ENCODE data around the gene LNX1.

The LNX1 gene

DNA sequence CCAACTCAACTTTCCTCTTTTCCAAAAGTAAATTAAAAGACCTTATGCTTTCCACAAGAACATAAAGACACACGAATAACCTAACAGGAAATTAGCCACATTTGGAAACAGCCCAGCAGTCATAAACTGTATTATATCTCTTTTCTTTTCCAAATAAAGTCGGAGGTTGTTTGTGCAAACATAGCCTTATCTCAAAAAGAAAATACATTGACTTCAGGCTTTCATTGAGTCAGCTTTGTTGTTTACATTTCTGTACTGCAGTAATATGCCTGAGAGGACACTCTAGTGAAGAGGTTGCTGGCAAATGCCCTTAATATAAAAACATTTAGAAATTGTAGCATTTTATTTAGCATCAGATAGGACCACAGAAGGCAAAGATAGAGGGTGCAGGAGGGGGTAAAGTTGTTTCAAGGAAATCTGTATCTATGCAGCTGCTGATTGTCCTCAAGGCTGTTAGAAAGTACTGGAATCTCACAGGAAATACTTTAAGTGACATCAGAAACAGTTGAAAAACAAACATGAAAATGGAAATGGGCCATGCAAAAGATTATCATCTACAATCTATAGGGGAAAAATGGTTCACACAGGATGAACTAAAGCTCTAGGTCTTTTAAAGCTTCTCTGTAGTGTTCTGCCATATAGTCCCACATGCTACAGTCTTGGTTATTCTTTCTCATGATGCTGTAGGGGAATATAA lies 14.5 kb downstream of the LNX1 start:
- Histone ChIP-seq H3K23ac (ENCODE audit: low read length) (no peak overlapping the region), H3K79me1 (ENCODE audit: low read length) (peaks cover 1% of the 10 kb centered on the region), H3K36me3 (ENCODE audit: control insufficient read depth in 1 of 2, insufficient read depth in 2 of 2, low read length in 2 of 2) (peaks cover 2 to 4% of the 10 kb centered on the region in 2 experiments), H2AFZ (ENCODE audit: insufficient read depth, low read length, poor library complexity) (no peak overlapping the region), H3K4me1 (ENCODE audit: control insufficient read depth in 1 of 2, insufficient read depth in 2 of 2, low read length in 2 of 2) (peaks cover 0 to 15% of the 10 kb centered on the region in 2 experiments), H3K9ac (ENCODE audit: low read length) (no peak overlapping the region), H4K91ac (ENCODE audit: low read depth, low read length) (no peak overlapping the region), H2BK5ac (ENCODE audit: low read depth, low read length, poor library complexity) (no peak overlapping the region), H3K9me3 (ENCODE audit: insufficient read depth, low read depth, low read length) (no peaks in the 10 kb centered on the region), H2AK5ac (ENCODE audit: low read length) (no peak overlapping the region), H3K79me2 (ENCODE audit: control insufficient read depth, insufficient read depth, low read length, poor library complexity) (peaks cover 2% of the 10 kb centered on the region), H3K18ac (ENCODE audit: low read length) (no peak overlapping the region), H2BK12ac (ENCODE audit: low read length) (no peak overlapping the region), H3K14ac (ENCODE audit: low read length) (no peak overlapping the region), H4K8ac (ENCODE audit: low read depth, low read length) (no peak overlapping the region), H3K4me2 (ENCODE audit: low read length) (no peak overlapping the region), H3K27ac (ENCODE audit: low read depth, low read length) (no peak overlapping the region), H3K27me3 (ENCODE audit: insufficient read depth, low read length) (no peaks in the 10 kb centered on the region), H4K12ac (ENCODE audit: low read depth, low read length) (no peak overlapping the region), H3K4me3 (ENCODE audit: low read depth, low read length) (no peak overlapping the region), H2BK120ac (ENCODE audit: insufficient read depth, low read length, poor library complexity) (no peak overlapping the region), H3K4ac (ENCODE audit: low read depth, low read length) (no peak overlapping the region)
- DNase-seq, result peak in 1 of 2 donors; percentile 30
- no CpG with 5 or more reads among the region's 2 CpGs for WGBS (ENCODE audit: extremely low coverage, insufficient coverage, insufficient read length)

DNA sequence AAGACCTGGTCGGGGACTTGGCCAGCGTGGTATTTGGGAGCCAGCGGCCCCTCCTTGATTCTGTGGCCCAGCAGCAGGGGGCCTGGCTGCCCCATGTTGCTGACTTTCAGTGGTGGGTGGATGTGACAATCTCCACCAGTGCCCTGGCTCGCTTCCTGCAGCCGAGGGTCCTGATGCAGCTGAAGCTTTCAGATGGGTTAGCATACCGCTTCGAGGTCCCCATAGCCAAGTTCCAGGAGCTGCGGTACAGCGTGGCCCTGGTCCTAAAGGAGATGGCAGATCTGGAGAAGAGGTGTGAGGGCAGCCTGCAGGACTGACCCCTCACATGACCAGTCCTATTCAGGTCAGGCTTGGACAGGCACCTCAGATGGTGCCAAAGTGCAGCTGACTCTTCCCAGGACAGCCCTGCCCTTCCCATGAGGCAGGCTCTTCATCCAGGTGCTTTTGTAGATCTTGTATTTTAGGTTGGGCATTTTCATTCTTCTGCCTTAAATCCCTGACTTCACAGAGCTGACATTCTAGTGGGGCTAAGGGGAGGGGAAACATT lies 15.1 kb downstream of the LNX1 start:
- peak overlapping the region; percentile 5 for H3K23ac ChIP-seq (ENCODE audit: low read length)
- H3K79me1 ChIP-seq (ENCODE audit: low read length), result peaks cover 1% of the 10 kb centered on the region
- peak overlapping the region; percentile 57 for H2AK5ac ChIP-seq (ENCODE audit: low read length)
- H4K91ac ChIP-seq (ENCODE audit: low read depth, low read length), result no peak overlapping the region
- no peak overlapping the region for H3K27ac ChIP-seq (ENCODE audit: low read depth, low read length)
- peak overlapping the region; percentile 32 for H3K14ac ChIP-seq (ENCODE audit: low read length)
- peaks cover 0 to 15% of the 10 kb centered on the region in 2 experiments for H3K4me1 ChIP-seq (ENCODE audit: control insufficient read depth in 1 of 2, insufficient read depth in 2 of 2, low read length in 2 of 2)
- peaks cover 2% of the 10 kb centered on the region for H3K79me2 ChIP-seq (ENCODE audit: control insufficient read depth, insufficient read depth, low read length, poor library complexity)
- H3K4me3 ChIP-seq (ENCODE audit: low read depth, low read length), result no peak overlapping the region
- no peak overlapping the region for H2BK5ac ChIP-seq (ENCODE audit: low read depth, low read length, poor library complexity)
- no peaks in the 10 kb centered on the region for H3K9me3 ChIP-seq (ENCODE audit: insufficient read depth, low read depth, low read length)
- DNase-seq, result no peak
- no CpG with 5 or more reads among the region's 9 CpGs for WGBS (ENCODE audit: extremely low coverage, insufficient coverage, insufficient read length)
- H2BK12ac ChIP-seq (ENCODE audit: low read length), result peak overlapping the region; percentile 36
- H4K12ac ChIP-seq (ENCODE audit: low read depth, low read length), result no peak overlapping the region
- H4K8ac ChIP-seq (ENCODE audit: low read depth, low read length), result peak overlapping the region; percentile 16
- H3K27me3 ChIP-seq (ENCODE audit: insufficient read depth, low read length), result no peaks in the 10 kb centered on the region
- no peak overlapping the region for H3K4ac ChIP-seq (ENCODE audit: low read depth, low read length)
- H3K36me3 ChIP-seq (ENCODE audit: control insufficient read depth in 1 of 2, insufficient read depth in 2 of 2, low read length in 2 of 2), result peaks cover 2 to 4% of the 10 kb centered on the region in 2 experiments
- H3K4me2 ChIP-seq (ENCODE audit: low read length), result no peak overlapping the region
- H2AFZ ChIP-seq (ENCODE audit: insufficient read depth, low read length, poor library complexity), result no peak overlapping the region
- H3K9ac ChIP-seq (ENCODE audit: low read length), result no peak overlapping the region
- H3K18ac ChIP-seq (ENCODE audit: low read length), result no peak overlapping the region
- H2BK120ac ChIP-seq (ENCODE audit: insufficient read depth, low read length, poor library complexity), result no peak overlapping the region

DNA sequence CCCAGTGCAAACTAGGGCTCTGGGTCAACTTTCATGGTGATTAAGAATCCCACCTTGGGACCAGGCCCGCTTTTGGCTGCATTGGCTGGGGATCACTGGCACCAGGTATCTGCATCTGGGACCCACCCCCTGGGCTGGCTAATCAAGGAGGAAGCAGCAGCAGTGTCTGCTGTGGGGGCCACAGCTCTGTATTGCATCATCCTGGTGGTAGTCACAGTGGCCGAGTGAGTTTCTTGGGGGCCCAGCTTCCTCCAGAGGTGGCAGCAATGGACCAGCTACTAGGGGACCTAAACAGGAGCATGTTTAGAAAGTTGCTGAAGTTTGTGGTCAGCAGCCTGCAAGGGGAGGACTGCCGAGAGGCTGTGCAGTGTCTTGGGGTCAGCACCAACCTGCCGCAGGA lies 15.7 kb downstream of the LNX1 start:
- H3K79me2 ChIP-seq (ENCODE audit: control insufficient read depth, insufficient read depth, low read length, poor library complexity), result peaks cover 2% of the 10 kb centered on the region
- no peak overlapping the region for H3K4ac ChIP-seq (ENCODE audit: low read depth, low read length)

DNA sequence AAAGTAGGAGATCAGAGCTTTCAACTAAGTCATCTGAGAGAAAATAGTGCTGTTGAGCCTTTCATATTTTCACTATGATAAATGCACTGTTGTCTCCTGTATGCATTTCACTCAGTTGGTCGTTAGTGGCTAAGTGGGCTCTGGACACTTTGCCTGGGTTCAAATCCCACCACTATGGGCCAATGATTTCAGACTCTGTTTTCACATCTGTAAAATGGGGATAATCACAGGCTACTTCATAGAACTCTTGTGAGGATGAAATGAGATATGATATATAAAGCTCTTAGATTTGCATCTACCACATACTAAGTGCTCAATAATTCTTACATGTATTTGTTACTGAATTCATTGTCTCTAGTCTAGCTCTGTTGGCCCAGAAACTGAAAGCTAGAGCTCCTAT lies 16.8 kb downstream of the LNX1 start:
- Histone ChIP-seq H3K79me1 (ENCODE audit: low read length) (peaks cover 1% of the 10 kb centered on the region), H2BK120ac (ENCODE audit: insufficient read depth, low read length, poor library complexity) (no peak overlapping the region), H4K91ac (ENCODE audit: low read depth, low read length) (no peak overlapping the region), H3K27ac (ENCODE audit: low read depth, low read length) (no peak overlapping the region), H3K79me2 (ENCODE audit: control insufficient read depth, insufficient read depth, low read length, poor library complexity) (peaks cover 2% of the 10 kb centered on the region), H4K8ac (ENCODE audit: low read depth, low read length) (no peak overlapping the region), H2AK5ac (ENCODE audit: low read length) (no peak overlapping the region), H4K12ac (ENCODE audit: low read depth, low read length) (no peak overlapping the region), H3K36me3 (ENCODE audit: control insufficient read depth in 1 of 2, insufficient read depth in 2 of 2, low read length in 2 of 2) (peaks cover 2 to 4% of the 10 kb centered on the region in 2 experiments), H2BK12ac (ENCODE audit: low read length) (no peak overlapping the region), H3K4me2 (ENCODE audit: low read length) (no peak overlapping the region), H2BK5ac (ENCODE audit: low read depth, low read length, poor library complexity) (no peak overlapping the region), H3K4me1 (ENCODE audit: control insufficient read depth in 1 of 2, insufficient read depth in 2 of 2, low read length in 2 of 2) (peaks cover 0 to 11% of the 10 kb centered on the region in 2 experiments), H3K4ac (ENCODE audit: low read depth, low read length) (no peak overlapping the region), H3K23ac (ENCODE audit: low read length) (no peak overlapping the region), H3K14ac (ENCODE audit: low read length) (no peak overlapping the region), H3K27me3 (ENCODE audit: insufficient read depth, low read length) (no peaks in the 10 kb centered on the region), H2AFZ (ENCODE audit: insufficient read depth, low read length, poor library complexity) (no peak overlapping the region), H3K18ac (ENCODE audit: low read length) (no peak overlapping the region), H3K4me3 (ENCODE audit: low read depth, low read length) (no peak overlapping the region), H3K9ac (ENCODE audit: low read length) (no peak overlapping the region), H3K9me3 (ENCODE audit: insufficient read depth, low read depth, low read length) (no peaks in the 10 kb centered on the region)
- no CpG with 5 or more reads among the region's 1 CpG for WGBS (ENCODE audit: extremely low coverage, insufficient coverage, insufficient read length)
- no peak for DNase-seq

More for the DNA sequence above, 15.7 kb downstream of the LNX1 start:
- Histone ChIP-seq H3K23ac (ENCODE audit: low read length) (no peak overlapping the region), H3K9me3 (ENCODE audit: insufficient read depth, low read depth, low read length) (no peaks in the 10 kb centered on the region), H3K4me2 (ENCODE audit: low read length) (no peak overlapping the region), H3K9ac (ENCODE audit: low read length) (no peak overlapping the region), H3K79me1 (ENCODE audit: low read length) (peaks cover 1% of the 10 kb centered on the region), H2AK5ac (ENCODE audit: low read length) (peak overlapping the region; percentile 40), H2AFZ (ENCODE audit: insufficient read depth, low read length, poor library complexity) (no peak overlapping the region), H4K8ac (ENCODE audit: low read depth, low read length) (peak overlapping the region; percentile 63), H3K18ac (ENCODE audit: low read length) (peak overlapping the region; percentile 48), H3K4me3 (ENCODE audit: low read depth, low read length) (no peak overlapping the region), H2BK5ac (ENCODE audit: low read depth, low read length, poor library complexity) (no peak overlapping the region), H2BK120ac (ENCODE audit: insufficient read depth, low read length, poor library complexity) (no peak overlapping the region), H3K27ac (ENCODE audit: low read depth, low read length) (no peak overlapping the region), H3K36me3 (ENCODE audit: control insufficient read depth in 1 of 2, insufficient read depth in 2 of 2, low read length in 2 of 2) (peaks cover 2 to 4% of the 10 kb centered on the region in 2 experiments), H2BK12ac (ENCODE audit: low read length) (no peak overlapping the region), H3K27me3 (ENCODE audit: insufficient read depth, low read length) (no peaks in the 10 kb centered on the region), H3K14ac (ENCODE audit: low read length) (no peak overlapping the region), H4K12ac (ENCODE audit: low read depth, low read length) (no peak overlapping the region), H3K4me1 (ENCODE audit: control insufficient read depth in 1 of 2, insufficient read depth in 2 of 2, low read length in 2 of 2) (peaks cover 0 to 15% of the 10 kb centered on the region in 2 experiments), H4K91ac (ENCODE audit: low read depth, low read length) (no peak overlapping the region)
- DNase-seq, result no peak
- WGBS (ENCODE audit: extremely low coverage, insufficient coverage, insufficient read length), result no CpG with 5 or more reads among the region's 4 CpGs
